GM12892 (cell line): ENCODE measurements around the gene CBL.

ENCODE experiments used
- POLR2A ChIP-seq: IDR thresholded peaks from 2 replicates; pipeline ENCODE4 v1.6.1; 2011; ENCODE audit warnings: low read depth, low read length, control low read depth
- TAF1 ChIP-seq: IDR thresholded peaks from 2 replicates; pipeline ENCODE4 v1.6.1; 2011; ENCODE audit warnings: low read depth, mild to moderate bottlenecking, control low read depth, low read length, borderline replicate concordance

- TF ChIP-seq POLR2A (no peak), TAF1 (no peak)
These were observed 48.1 kb downstream of the CBL start for GRCh38 chr11:119254239-119254638.
